ENCODE data around the gene PIANP.
"Not testable (repeated sequence)": the region's sequence is repeated elsewhere in the genome, so short reads cannot be mapped to it uniquely, and the experiment has no call there.

Gene PIANP

GRCh38 chr12:6700646-6701051 lies at the start of gene PIANP:
TSS of gene PIANP (minus strand) at chr12:6700815. CDS start at chr12:6698061, 2,754 bp downstream.
- DNase-seq (ENCODE audit: low spot score): peak; percentile 45

GRCh38 chr12:6748761-6749160 lies 48.1 kb upstream of the PIANP start:
- DNase-seq (ENCODE audit: low spot score): no peak

GRCh38 chr12:6747216-6747615 lies 46.6 kb upstream of the PIANP start:
- no peak for DNase-seq (ENCODE audit: low spot score)

- DNase-seq (ENCODE audit: low spot score): no peak
Observed at GRCh38 chr12:6745741-6746525, 45.3 kb upstream of the PIANP start.

GRCh38 chr12:6743300-6743699 lies 42.7 kb upstream of the PIANP start:
- DNase-seq (ENCODE audit: low spot score): not testable (repeated sequence)

- no peak for DNase-seq (ENCODE audit: low spot score)
Observed at GRCh38 chr12:6742834-6743233, 42.2 kb upstream of the PIANP start.

GRCh38 chr12:6742080-6742479 lies 41.5 kb upstream of the PIANP start:
- DNase-seq (ENCODE audit: low spot score): not testable (repeated sequence)

GRCh38 chr12:6736754-6737153 lies 36.1 kb upstream of the PIANP start:
- DNase-seq (ENCODE audit: low spot score): no peak

- DNase-seq (ENCODE audit: low spot score): peak; percentile 69
Observed at GRCh38 chr12:6735448-6736191, 35.0 kb upstream of the PIANP start.

- no peak for DNase-seq (ENCODE audit: low spot score)
Observed at GRCh38 chr12:6734506-6735387, 34.1 kb upstream of the PIANP start.

GRCh38 chr12:6730169-6730568 lies 29.6 kb upstream of the PIANP start:
- no peak for DNase-seq (ENCODE audit: low spot score)

- DNase-seq (ENCODE audit: low spot score): no peak
Observed at GRCh38 chr12:6729186-6729585, 28.6 kb upstream of the PIANP start.

GRCh38 chr12:6725350-6725749 lies 24.7 kb upstream of the PIANP start:
- DNase-seq (ENCODE audit: low spot score): no peak

GRCh38 chr12:6724409-6724797 lies 23.8 kb upstream of the PIANP start:
- no peak for DNase-seq (ENCODE audit: low spot score)

- peak; percentile 95 for DNase-seq (ENCODE audit: low spot score)
Observed at GRCh38 chr12:6723607-6724408, 23.2 kb upstream of the PIANP start, which contains the start of gene COPS7A. TSS of gene COPS7A (plus strand) at chr12:6724046. CDS start at chr12:6724657, 611 bp downstream.

GRCh38 chr12:6722863-6723262 lies 22.2 kb upstream of the PIANP start:
- no peak for DNase-seq (ENCODE audit: low spot score)

GRCh38 chr12:6716874-6717437 lies 16.3 kb upstream of the PIANP start:
- no peak for DNase-seq (ENCODE audit: low spot score)

GRCh38 chr12:6716031-6716873 lies 15.6 kb upstream of the PIANP start:
- DNase-seq (ENCODE audit: low spot score): not testable (repeated sequence)

GRCh38 chr12:6708960-6709394 lies 8.4 kb upstream of the PIANP start:
- DNase-seq (ENCODE audit: low spot score): no peak

- DNase-seq (ENCODE audit: low spot score): not testable (repeated sequence)
Observed at GRCh38 chr12:6708351-6708750, 7.7 kb upstream of the PIANP start.
